ENCODE results near the gene CAMSAP3.

CAMSAP3 gene

GRCh38 chr19:7622933-7623685, 27.4 kb downstream of the CAMSAP3 start:
- peaks cover 25% of the 10 kb centered on the region for H3K79me2 ChIP-seq (ENCODE audit: low read length)
- H3K9me3 ChIP-seq (ENCODE audit: insufficient read depth, low read length) = no peaks in the 10 kb centered on the region
- H3K27me3 ChIP-seq (ENCODE audit: low read depth, low read length) = no peaks in the 10 kb centered on the region
- no peak overlapping the region for H3K4me3 ChIP-seq (ENCODE audit: low read length)
- H3K36me3 ChIP-seq (replicated peaks; ENCODE audit: low read depth, low read length) = peaks cover 43% of the 10 kb centered on the region
- no peak for TF ChIP-seq EZH2phosphoT487 (IDR thresholded peaks at IDR 0.05; ENCODE audit: low read depth)
- H2AFZ ChIP-seq (ENCODE audit: low read depth, low read length) = no peak overlapping the region
- no peak overlapping the region for H3K9ac ChIP-seq (ENCODE audit: low read length)
- 0 out of 2 replicates have a peak, but pooled peaks cover 5% of the 10 kb centered on the region for H4K20me1 ChIP-seq (ENCODE audit: insufficient read depth, low read length)
- no peak overlapping the region for H3K4me2 ChIP-seq (ENCODE audit: low read length)
- peaks cover 3% of the 10 kb centered on the region for H3K4me1 ChIP-seq (ENCODE audit: low read length)
- H3K27ac ChIP-seq (ENCODE audit: low read length) = no peak overlapping the region

DNA sequence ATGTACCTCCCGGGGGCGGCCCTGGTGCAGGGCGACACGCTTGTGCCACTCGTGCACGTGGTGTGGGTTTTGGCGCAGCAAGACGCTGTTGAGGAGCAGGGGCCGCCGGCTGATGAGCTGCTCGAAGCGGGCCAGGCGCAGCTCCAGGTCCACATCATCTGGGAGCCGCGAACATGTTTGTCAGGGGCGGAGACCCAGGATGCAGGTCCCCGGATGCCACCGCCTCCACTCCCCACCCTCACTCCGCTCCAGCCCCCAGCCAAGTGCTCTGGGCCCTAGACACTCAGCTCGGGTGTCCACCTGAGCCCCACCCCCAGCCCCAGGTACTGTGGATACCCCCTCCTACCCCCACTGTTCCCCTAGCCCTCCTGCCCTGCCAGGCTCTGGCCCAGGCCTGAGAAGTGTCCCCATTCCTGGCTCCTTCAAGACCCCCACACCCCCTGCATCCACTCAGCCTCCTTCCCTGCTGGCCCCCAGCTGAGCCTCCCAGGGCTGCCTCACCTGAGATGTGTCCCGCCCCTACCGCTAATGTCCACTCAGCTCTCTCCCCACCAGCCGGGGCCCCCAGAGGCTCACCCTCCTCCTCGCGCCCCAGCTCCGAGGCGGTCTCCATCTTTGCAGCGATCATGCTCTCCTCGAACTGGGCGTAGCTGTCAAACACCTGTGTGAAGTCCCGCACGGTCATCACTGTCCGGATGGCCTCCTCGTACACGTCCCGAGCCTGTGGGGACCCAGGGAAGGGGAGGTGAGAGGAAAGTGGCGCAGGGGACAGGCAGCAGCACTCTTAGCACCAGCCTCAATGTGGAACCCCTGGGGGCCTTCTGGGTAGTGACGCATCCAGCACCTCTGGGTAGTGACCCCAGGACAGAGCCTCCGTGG, 28.3 kb downstream of the CAMSAP3 start:
- H3K27ac ChIP-seq (ENCODE audit: low read length) = no peak overlapping the region

GRCh38 chr19:7624810-7625209, 29.1 kb downstream of the CAMSAP3 start:
- H2AFZ ChIP-seq (ENCODE audit: low read depth, low read length) = no peak overlapping the region
- H3K27me3 ChIP-seq (ENCODE audit: low read depth, low read length) = no peaks in the 10 kb centered on the region
- peaks cover 9% of the 10 kb centered on the region for H3K4me1 ChIP-seq (ENCODE audit: low read length)
- TF ChIP-seq CTCF (IDR thresholded peaks at IDR 0.05; ENCODE audit: low read depth, low read length) = no peak
- no peak for TF ChIP-seq EZH2phosphoT487 (IDR thresholded peaks at IDR 0.05; ENCODE audit: low read depth)
- no peak overlapping the region for H3K27ac ChIP-seq (ENCODE audit: low read length)
- peaks cover 41% of the 10 kb centered on the region for H3K79me2 ChIP-seq (ENCODE audit: low read length)
- no peak overlapping the region for H3K9ac ChIP-seq (ENCODE audit: low read length)
- H3K36me3 ChIP-seq (replicated peaks; ENCODE audit: low read depth, low read length) = peaks cover 39% of the 10 kb centered on the region
- 0 out of 2 replicates have a peak, but pooled peaks cover 9% of the 10 kb centered on the region for H4K20me1 ChIP-seq (ENCODE audit: insufficient read depth, low read length)
- H3K4me2 ChIP-seq (ENCODE audit: low read length) = no peak overlapping the region
- no peak overlapping the region for H3K4me3 ChIP-seq (ENCODE audit: low read length)
- H3K9me3 ChIP-seq (ENCODE audit: insufficient read depth, low read length) = no peaks in the 10 kb centered on the region

More for the DNA sequence above, 28.3 kb downstream of the CAMSAP3 start:
- Histone ChIP-seq H3K9me3 (ENCODE audit: insufficient read depth, low read length) (no peaks in the 10 kb centered on the region), H4K20me1 (ENCODE audit: insufficient read depth, low read length) (0 out of 2 replicates have a peak, but pooled peaks cover 9% of the 10 kb centered on the region), H3K4me3 (ENCODE audit: low read length) (no peak overlapping the region), H3K27me3 (ENCODE audit: low read depth, low read length) (no peaks in the 10 kb centered on the region), H3K79me2 (ENCODE audit: low read length) (peaks cover 34% of the 10 kb centered on the region), H3K9ac (ENCODE audit: low read length) (no peak overlapping the region), H3K4me2 (ENCODE audit: low read length) (no peak overlapping the region), H2AFZ (ENCODE audit: low read depth, low read length) (no peak overlapping the region), H3K36me3 (replicated peaks; ENCODE audit: low read depth, low read length) (peaks cover 40% of the 10 kb centered on the region), H3K4me1 (ENCODE audit: low read length) (peaks cover 9% of the 10 kb centered on the region)
- TF ChIP-seq CTCF (IDR thresholded peaks at IDR 0.05; ENCODE audit: low read depth, low read length) (no peak), EZH2phosphoT487 (IDR thresholded peaks at IDR 0.05; ENCODE audit: low read depth) (no peak)

DNA sequence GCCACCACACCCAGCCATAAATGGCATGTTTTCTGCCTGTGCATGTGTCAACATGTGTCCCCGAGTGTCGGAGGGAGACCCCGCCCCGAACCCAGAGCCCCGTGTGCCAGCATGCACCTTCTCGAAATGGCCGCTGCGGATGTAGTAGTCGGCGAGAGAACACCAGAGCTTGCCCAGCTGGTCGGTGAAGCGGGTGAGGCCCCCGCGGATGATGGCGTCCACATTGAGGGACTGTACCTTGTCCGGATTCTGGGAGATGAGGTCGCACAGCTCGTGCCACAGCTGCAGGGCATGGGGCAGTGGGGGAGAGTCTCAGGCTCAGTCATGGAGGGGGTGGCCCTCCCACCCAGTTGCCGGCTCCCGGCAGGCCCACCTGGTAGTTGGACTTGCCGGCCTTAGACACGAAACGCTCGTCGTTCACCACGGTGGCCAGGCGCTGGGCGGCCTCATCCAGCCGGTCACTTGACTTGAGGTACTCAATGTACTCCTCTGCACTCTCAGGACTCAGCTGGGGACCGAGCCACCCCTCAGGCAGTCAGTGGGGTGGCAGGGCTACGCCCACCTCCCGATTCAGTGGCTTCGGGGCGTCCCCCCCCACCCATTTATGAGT, 30.2 kb downstream of the CAMSAP3 start:
- Histone ChIP-seq H3K79me2 (ENCODE audit: low read length) (peaks cover 51% of the 10 kb centered on the region), H3K36me3 (replicated peaks; ENCODE audit: low read depth, low read length) (peaks cover 35% of the 10 kb centered on the region)

More for the DNA sequence above, 30.2 kb downstream of the CAMSAP3 start:
- H3K27ac ChIP-seq (ENCODE audit: low read length) = no peak overlapping the region
- H2AFZ ChIP-seq (ENCODE audit: low read depth, low read length) = no peak overlapping the region
- 0 out of 2 replicates have a peak, but pooled peaks cover 9% of the 10 kb centered on the region for H4K20me1 ChIP-seq (ENCODE audit: insufficient read depth, low read length)
- no peaks in the 10 kb centered on the region for H3K27me3 ChIP-seq (ENCODE audit: low read depth, low read length)
- H3K4me3 ChIP-seq (ENCODE audit: low read length) = no peak overlapping the region
- TF ChIP-seq EZH2phosphoT487 (IDR thresholded peaks at IDR 0.05; ENCODE audit: low read depth) = no peak
- TF ChIP-seq CTCF (IDR thresholded peaks at IDR 0.05; ENCODE audit: low read depth, low read length) = no peak
- peaks cover 15% of the 10 kb centered on the region for H3K4me1 ChIP-seq (ENCODE audit: low read length)
- H3K4me2 ChIP-seq (ENCODE audit: low read length) = no peak overlapping the region
- H3K9ac ChIP-seq (ENCODE audit: low read length) = no peak overlapping the region
- no peaks in the 10 kb centered on the region for H3K9me3 ChIP-seq (ENCODE audit: insufficient read depth, low read length)
